Measurements from ENCODE around the gene DPM3. TPM values are rescaled to one million over a fixed set of nuclear protein-coding genes. Genes with fewer than 3 reads are reported as not detected.

DPM3 gene
- total RNA-seq, 5 donors from 2014 or later (not counting 1 experiment from before 2014, with no cell fraction given), result 26.9 to 70.7 (median 64.5) TPM

DNA sequence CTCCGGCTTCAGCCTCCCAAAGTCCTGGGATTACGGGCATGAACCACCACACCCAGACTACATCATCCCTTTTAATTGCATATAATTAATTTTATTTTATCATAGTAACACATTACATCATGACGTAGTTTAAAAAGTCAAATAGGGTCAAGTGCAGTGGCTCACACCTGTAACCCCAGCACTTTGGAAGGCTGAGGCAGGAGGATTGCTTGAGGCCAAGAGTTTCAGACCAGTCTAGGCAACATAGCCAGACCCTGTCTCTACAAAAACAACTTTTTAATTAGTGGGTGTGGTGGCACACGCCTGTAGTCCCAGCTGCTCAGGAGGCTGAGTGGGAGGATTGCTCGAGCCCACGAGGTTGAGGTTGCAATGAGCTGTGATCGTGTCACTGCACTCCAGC, 41.0 kb downstream of the DPM3 start:
- no peak overlapping the region for H3K27ac ChIP-seq (ENCODE audit: low read length)
- POLR2A ChIA-PET, result interaction anchor here in 1 of 2 donors (0.7 kb wide), 1 partner anchor 1020 kb away, joined by 18 read pairs; no protein-coding TSS in a partner anchor
- Mint-ChIP-seq H3K27ac (no peak overlapping the region), H3K4me1 (no peaks in the 10 kb centered on the region), H3K36me3 (no peaks in the 10 kb centered on the region), H3K9me3 (no peaks in the 10 kb centered on the region), H3K4me3 (no peak overlapping the region), H3K27me3 (peaks cover 7 to 9% of the 10 kb centered on the region in 2 donors)
- no peaks in the 10 kb centered on the region for H3K36me3 ChIP-seq (ENCODE audit: control insufficient read depth in 2 of 2, extremely low read depth in 1 of 2, insufficient read depth in 1 of 2, low read length in 1 of 2)
- DNase-seq, result no peak
- H3K4me3 ChIP-seq (ENCODE audit: control insufficient read depth in 1 of 2, extremely low read depth in 1 of 2, low read length in 1 of 2), result no peak overlapping the region
- H3K4me1 ChIP-seq (ENCODE audit: control insufficient read depth in 1 of 2, extremely low read depth in 1 of 2, insufficient read depth in 2 of 2, low read length in 2 of 2), result no peaks in the 10 kb centered on the region
- CTCF ChIA-PET, result interaction anchor here (0.6 kb wide), 2 partner anchors 52 to 425 kb away, joined by 3 read pairs; no protein-coding TSS in a partner anchor
- peaks cover 0 to 30% of the 10 kb centered on the region in 2 experiments for H3K27me3 ChIP-seq (replicated peaks in 1 of 2; ENCODE audit: control insufficient read depth in 2 of 2, extremely low read depth in 1 of 2, insufficient read depth in 2 of 2, low read length in 1 of 2)
- 44% methylated on average over 3 of the region's 7 CpGs for WGBS (ENCODE audit: insufficient coverage)
- no peaks in the 10 kb centered on the region for H3K9me3 ChIP-seq
- no peak for ATAC-seq (replicated peaks in 1 of 4)

DNA sequence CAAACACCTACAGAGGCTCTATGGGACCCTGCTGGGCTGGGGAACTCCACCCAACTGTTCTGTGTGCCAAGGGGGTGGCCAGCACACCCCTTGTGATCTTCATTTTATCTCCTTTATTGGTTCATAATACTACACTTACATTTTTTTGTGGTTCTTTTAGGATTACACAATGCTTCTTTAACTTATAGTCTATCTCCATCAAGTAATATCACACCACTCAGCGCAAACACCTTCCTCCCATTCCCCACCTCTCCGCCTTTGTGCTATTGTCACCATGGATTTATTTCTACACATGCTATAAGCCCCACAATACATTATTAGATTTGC, 45.7 kb downstream of the DPM3 start:
- Histone ChIP-seq H3K4me3 (ENCODE audit: control insufficient read depth in 1 of 2, extremely low read depth in 1 of 2, low read length in 1 of 2) (no peak overlapping the region), H3K27me3 (replicated peaks in 1 of 2; ENCODE audit: control insufficient read depth in 2 of 2, extremely low read depth in 1 of 2, insufficient read depth in 2 of 2, low read length in 1 of 2) (peaks cover 0 to 54% of the 10 kb centered on the region in 2 experiments), H3K36me3 (ENCODE audit: control insufficient read depth in 2 of 2, extremely low read depth in 1 of 2, insufficient read depth in 1 of 2, low read length in 1 of 2) (no peaks in the 10 kb centered on the region), H3K9me3 (no peaks in the 10 kb centered on the region), H3K27ac (ENCODE audit: low read length) (no peak overlapping the region), H3K4me1 (ENCODE audit: control insufficient read depth in 1 of 2, extremely low read depth in 1 of 2, insufficient read depth in 2 of 2, low read length in 2 of 2) (peaks cover 0 to 10% of the 10 kb centered on the region in 2 experiments)
- peaks cover 0 to 5% (median 5%) of the 10 kb centered on the region in 3 donors for H3K4me1 Mint-ChIP-seq
- no peak overlapping the region for H3K4me3 Mint-ChIP-seq
- WGBS (ENCODE audit: insufficient coverage), result 80% methylated on average over 2 of the region's 2 CpGs
- peaks cover 4 to 7% of the 10 kb centered on the region in 2 donors for H3K27me3 Mint-ChIP-seq
- peak overlapping the region in 1 of 2 donors; percentile 8 for H3K27ac Mint-ChIP-seq
- no peak for ATAC-seq (replicated peaks in 1 of 4)
- POLR2A ChIA-PET, result interaction anchor here in 1 of 2 donors (0.6 kb wide), 1 partner anchor 28 kb away, joined by 3 read pairs; no protein-coding TSS in a partner anchor
- CTCF ChIA-PET, result interaction anchor here in 1 of 2 donors (1.1 to 1.4 kb wide), 2 partner anchors 9 to 73 kb away, joined by 4 to 5 read pairs; no protein-coding TSS in a partner anchor
- DNase-seq, result no peak
- H3K36me3 Mint-ChIP-seq, result no peaks in the 10 kb centered on the region
- no peaks in the 10 kb centered on the region for H3K9me3 Mint-ChIP-seq

DNA sequence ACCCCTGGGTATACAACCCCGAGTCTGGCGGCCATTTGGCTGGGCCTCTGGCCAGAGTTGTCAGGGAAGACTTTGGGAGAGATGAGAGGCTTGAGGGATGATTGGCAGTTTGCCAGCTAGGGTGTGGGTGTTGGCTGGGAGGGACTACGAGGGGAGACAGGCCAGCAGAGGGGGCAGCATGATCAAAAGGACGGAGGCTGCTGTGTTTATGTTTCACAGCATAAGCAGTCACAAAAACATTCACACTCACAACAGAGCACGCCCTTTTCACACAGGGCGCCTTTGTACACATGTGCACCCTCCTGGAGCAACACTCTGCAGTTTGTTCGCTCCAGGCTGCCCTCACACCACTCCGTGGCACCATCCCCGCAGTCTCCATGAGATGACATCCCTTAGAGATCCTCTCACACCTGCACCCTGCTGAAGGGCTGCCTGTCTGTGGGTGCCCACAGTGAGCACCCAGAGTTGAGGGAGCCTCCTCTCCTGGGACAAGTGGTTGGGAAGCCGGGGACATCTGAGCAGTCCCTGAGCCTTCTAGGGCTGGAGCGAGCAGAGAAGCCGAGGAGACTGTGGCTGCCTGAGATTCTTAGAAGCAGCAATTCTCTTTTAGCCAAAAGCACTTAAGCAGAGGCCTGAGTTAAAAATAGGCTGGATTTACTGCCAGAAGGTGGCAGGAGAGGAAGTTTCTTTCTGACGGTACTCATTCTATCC, 46.3 kb downstream of the DPM3 start:
- WGBS (ENCODE audit: insufficient coverage), result 67% methylated on average over 8 of the region's 13 CpGs

DNA sequence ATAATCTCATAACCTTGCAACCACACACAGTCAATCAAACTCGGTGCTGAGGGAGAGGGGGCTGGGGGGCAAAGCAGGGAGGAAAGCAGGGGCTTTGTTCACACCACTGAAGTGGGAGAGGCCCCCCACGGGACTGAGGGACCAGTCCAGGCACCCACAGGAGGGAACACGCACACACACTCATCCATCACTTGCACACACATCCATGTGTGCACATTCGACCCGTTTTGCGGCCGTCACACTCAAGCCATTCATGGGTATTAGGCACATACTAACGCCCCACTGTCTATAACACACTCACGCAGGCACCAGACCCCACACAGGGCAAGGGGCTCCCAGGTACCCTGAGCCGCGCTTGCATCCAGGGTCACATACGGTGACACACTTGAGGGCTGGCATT, 47.7 kb downstream of the DPM3 start:
- Histone ChIP-seq H3K9me3 (no peaks in the 10 kb centered on the region), H3K36me3 (ENCODE audit: control insufficient read depth in 2 of 2, extremely low read depth in 1 of 2, insufficient read depth in 1 of 2, low read length in 1 of 2) (no peaks in the 10 kb centered on the region), H3K27me3 (replicated peaks in 1 of 2; ENCODE audit: control insufficient read depth in 2 of 2, extremely low read depth in 1 of 2, insufficient read depth in 2 of 2, low read length in 1 of 2) (peaks cover 0 to 37% of the 10 kb centered on the region in 2 experiments), H3K4me1 (ENCODE audit: control insufficient read depth in 1 of 2, extremely low read depth in 1 of 2, insufficient read depth in 2 of 2, low read length in 2 of 2) (peaks cover 0 to 10% of the 10 kb centered on the region in 2 experiments), H3K4me3 (ENCODE audit: control insufficient read depth in 1 of 2, extremely low read depth in 1 of 2, low read length in 1 of 2) (no peak overlapping the region), H3K27ac (ENCODE audit: low read length) (no peak overlapping the region)
- Mint-ChIP-seq H3K36me3 (no peaks in the 10 kb centered on the region), H3K27me3 (peaks cover 4 to 7% of the 10 kb centered on the region in 2 donors), H3K4me3 (no peak overlapping the region), H3K27ac (no peak overlapping the region), H3K4me1 (peaks cover 0 to 6% (median 5%) of the 10 kb centered on the region in 3 donors), H3K9me3 (no peaks in the 10 kb centered on the region)
- 98% methylated on average over 9 of the region's 12 CpGs for WGBS (ENCODE audit: insufficient coverage)
- ChIA-PET POLR2A (no interaction called here), CTCF (interaction anchor here in 1 of 2 donors (1.6 to 2.0 kb wide), 3 partner anchors 73 to 81 kb away, joined by 7 to 29 read pairs (median 21); partner anchors contain the start of genes KRTCAP2 and TRIM46)
- ATAC-seq (replicated peaks in 1 of 4) (no peak), DNase-seq (no peak)

More for the DNA sequence above, 46.3 kb downstream of the DPM3 start:
- Mint-ChIP-seq H3K9me3 (no peaks in the 10 kb centered on the region), H3K27me3 (peaks cover 4 to 7% of the 10 kb centered on the region in 2 donors), H3K4me1 (peaks cover 0 to 5% (median 5%) of the 10 kb centered on the region in 3 donors), H3K27ac (no peak overlapping the region), H3K4me3 (no peak overlapping the region), H3K36me3 (no peaks in the 10 kb centered on the region)
- peak in 3 of 4 experiments; percentile 38 to 67 (median 57) for ATAC-seq (replicated peaks in 1 of 4)
- Histone ChIP-seq H3K4me3 (ENCODE audit: control insufficient read depth in 1 of 2, extremely low read depth in 1 of 2, low read length in 1 of 2) (no peak overlapping the region), H3K4me1 (ENCODE audit: control insufficient read depth in 1 of 2, extremely low read depth in 1 of 2, insufficient read depth in 2 of 2, low read length in 2 of 2) (peaks cover 0 to 10% of the 10 kb centered on the region in 2 experiments), H3K27ac (ENCODE audit: low read length) (no peak overlapping the region), H3K9me3 (no peaks in the 10 kb centered on the region), H3K27me3 (replicated peaks in 1 of 2; ENCODE audit: control insufficient read depth in 2 of 2, extremely low read depth in 1 of 2, insufficient read depth in 2 of 2, low read length in 1 of 2) (peaks cover 0 to 49% of the 10 kb centered on the region in 2 experiments), H3K36me3 (ENCODE audit: control insufficient read depth in 2 of 2, extremely low read depth in 1 of 2, insufficient read depth in 1 of 2, low read length in 1 of 2) (no peaks in the 10 kb centered on the region)
- CTCF ChIA-PET, result interaction anchor here in 1 of 2 donors (1.4 kb wide), 1 partner anchor 9 kb away, joined by 4 read pairs; no protein-coding TSS in a partner anchor
- POLR2A ChIA-PET, result no interaction called here
- peak in 1 of 35 experiments; percentile 51 for DNase-seq

DNA sequence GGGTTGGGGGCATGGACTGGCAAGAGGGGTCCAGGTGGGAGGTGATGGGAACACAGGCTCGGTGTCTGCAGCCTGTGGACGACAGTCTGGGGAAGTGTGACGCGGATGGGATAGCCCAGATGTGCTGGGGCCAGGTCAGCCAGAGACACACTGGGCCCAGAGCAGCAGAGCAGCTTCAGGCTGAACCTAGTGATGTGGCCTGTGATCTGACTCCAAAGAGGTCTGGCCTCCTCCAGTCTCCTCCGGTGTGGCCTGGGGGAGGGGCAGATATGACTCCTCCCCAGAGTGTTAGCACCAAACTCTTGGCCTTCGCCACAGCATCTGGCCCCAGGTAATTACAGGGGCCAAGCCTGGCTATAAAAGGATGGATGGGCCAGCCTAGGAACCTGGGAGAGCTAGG, 48.2 kb downstream of the DPM3 start:
- POLR2A ChIA-PET, result interaction anchor here in 1 of 2 donors (0.6 kb wide), 1 partner anchor 275 kb away, joined by 3 read pairs; no protein-coding TSS in a partner anchor
- DNase-seq, result peak in 1 of 35 experiments; percentile 5

More for the DNA sequence above, 48.2 kb downstream of the DPM3 start:
- Mint-ChIP-seq H3K4me1 (peaks cover 0 to 8% (median 5%) of the 10 kb centered on the region in 3 donors), H3K36me3 (no peaks in the 10 kb centered on the region), H3K27me3 (peaks cover 4 to 7% of the 10 kb centered on the region in 2 donors), H3K4me3 (no peak overlapping the region), H3K27ac (no peak overlapping the region), H3K9me3 (no peaks in the 10 kb centered on the region)
- Histone ChIP-seq H3K27ac (ENCODE audit: low read length) (no peak overlapping the region), H3K9me3 (no peaks in the 10 kb centered on the region), H3K27me3 (replicated peaks in 1 of 2; ENCODE audit: control insufficient read depth in 2 of 2, extremely low read depth in 1 of 2, insufficient read depth in 2 of 2, low read length in 1 of 2) (peaks cover 0 to 35% of the 10 kb centered on the region in 2 experiments), H3K36me3 (ENCODE audit: control insufficient read depth in 2 of 2, extremely low read depth in 1 of 2, insufficient read depth in 1 of 2, low read length in 1 of 2) (no peaks in the 10 kb centered on the region), H3K4me3 (ENCODE audit: control insufficient read depth in 1 of 2, extremely low read depth in 1 of 2, low read length in 1 of 2) (no peak overlapping the region), H3K4me1 (ENCODE audit: control insufficient read depth in 1 of 2, extremely low read depth in 1 of 2, insufficient read depth in 2 of 2, low read length in 2 of 2) (peaks cover 0 to 10% of the 10 kb centered on the region in 2 experiments)
- CTCF ChIA-PET, result interaction anchor here (0.6 to 2.0 kb wide), 9 partner anchors 39 to 81 kb away, joined by 3 to 29 read pairs (median 7); partner anchors contain the start of genes KRTCAP2 (in 2 of the 2) and TRIM46 (in 1 of the 2)
- WGBS (ENCODE audit: insufficient coverage), result 86% methylated on average over 4 of the region's 6 CpGs
- no peak for ATAC-seq (replicated peaks in 1 of 4)
